HCT116 (cell line): Measurements from ENCODE around the gene CHL1. TPM values are rescaled to one million over a fixed set of nuclear protein-coding genes. Genes with fewer than 3 reads are reported as not detected.

ENCODE experiments used
- ATAC-seq: fragments of 200-7000 bp; cut with Tn5 transposase; 2 replicates; pipeline ENCODE4 v1.9.1; 2020; ENCODE audit warnings: mild to moderate bottlenecking, moderate library complexity
- BruUV-seq: library from RNA; stranded (reverse); fragments of 400-500 nt; replicated peaks from 2 replicates; lab custom pipeline; 2021; lab: Mats Ljungman, UMichigan
- CTCF ChIA-PET: fragments of 300-600 bp; sonication (Branson Sonifier 250); formaldehyde crosslinking; loops from one replicate; lab custom pipeline; 2021; ENCODE audit warnings: antibody characterized with exemption; lab: Charles Lee
- POLR2A ChIA-PET: fragments of 300-600, 350-600 bp; sonication (Branson Sonifier 250); formaldehyde crosslinking; loops from one replicate; lab custom pipeline; 2021; ENCODE audit warnings: antibody characterized with exemption; lab: Charles Lee
- RAD21 ChIA-PET, 2 experiments: fragments of 300-600 bp; sonication (Branson Sonifier 250); formaldehyde crosslinking; loops; one replicate each; lab custom pipeline; 2023; ENCODE audit warnings: low total read pairs in 2 of 2; ENCODE audit not compliant: uncharacterized antibody in 2 of 2, unreplicated experiment in 2 of 2, low non-redundant PET in 1 of 2; lab: Charles Lee
- DNase-seq: peaks from one replicate; pipeline ENCODE4 v3.0.0-alpha.2; 2010; ENCODE audit warnings: low read depth, low spot score
- H2AFZ ChIP-seq: fragments of 200-600 bp; shearing (Covaris generic), sonication (generic); 2 replicates; pipeline ENCODE4 v1.6.1; 2017; ENCODE audit warnings: low read depth, mixed run types, mixed read lengths, antibody characterized with exemption, low read length; ENCODE audit not compliant: poor library complexity, severe bottlenecking
- H3K27ac ChIP-seq: 2 replicates; pipeline ENCODE4 v1.5.1; 2012; ENCODE audit warnings: low read depth, low read length
- H3K27me3 ChIP-seq: fragments of 200-600 bp; sonication (generic); 2 replicates; pipeline ENCODE4 v1.6.1; 2016; ENCODE audit warnings: mixed run types, low read length, mixed read lengths; ENCODE audit not compliant: insufficient read depth
- H3K36me3 ChIP-seq, 2 experiments: fragments of 200-500 bp in 1 of 2; fragments of 200-600 bp in 1 of 2; sonication (Bioruptor generic) in 1 of 2; sonication (generic) in 1 of 2; 2 replicates each; pipeline versions ENCODE4 v1.5.1 to v1.6.1; 2014 to 2016; ENCODE audit warnings: low read length in 2 of 2, inconsistent platforms in 1 of 2, mixed read lengths in 1 of 2, mixed run types in 1 of 2; ENCODE audit not compliant: insufficient read depth in 2 of 2, control insufficient read depth in 1 of 2
- H3K4me1 ChIP-seq, 2 experiments: fragments of 200-600 bp in 1 of 2; sonication (generic) in 1 of 2; 2 replicates each; pipeline versions ENCODE4 v1.5.1 to v1.6.1; 2012 to 2017; ENCODE audit warnings: low read length in 2 of 2, inconsistent platforms in 1 of 2, mild to moderate bottlenecking in 1 of 2, mixed read lengths in 1 of 2, mixed run types in 1 of 2, moderate library complexity in 1 of 2; ENCODE audit not compliant: insufficient read depth in 2 of 2, control insufficient read depth in 1 of 2
- H3K4me2 ChIP-seq: fragments of 200-600 bp; sonication (generic); 2 replicates; pipeline ENCODE4 v1.6.1; 2017; ENCODE audit warnings: mixed run types, low read length, mixed read lengths
- H3K4me3 ChIP-seq, 2 experiments: fragments of 200-600 bp in 1 of 2; sonication (generic) in 1 of 2; replicated peaks in 1 of 2; 2 replicates each; pipeline ENCODE4 v1.5.1; 2011 to 2016; ENCODE audit warnings: low read length in 2 of 2, control low read depth in 1 of 2, low read depth in 1 of 2, mild to moderate bottlenecking in 1 of 2, mixed read lengths in 1 of 2, mixed run types in 1 of 2
- H3K79me2 ChIP-seq: fragments of 200-600 bp; sonication (generic); 2 replicates; pipeline ENCODE4 v1.6.1; 2017; ENCODE audit warnings: mild to moderate bottlenecking, mixed run types, low read length, moderate library complexity, mixed read lengths; ENCODE audit not compliant: insufficient read depth
- H3K9ac ChIP-seq: fragments of 200-600 bp; sonication (generic); 2 replicates; pipeline ENCODE4 v1.6.1; 2016; ENCODE audit warnings: low read length, mixed read lengths
- H3K9me2 ChIP-seq: fragments of 200-600 bp; sonication (generic), shearing (Covaris generic); 2 replicates; pipeline ENCODE4 v1.6.1; 2017; ENCODE audit warnings: mixed run types, mild to moderate bottlenecking, moderate library complexity; ENCODE audit not compliant: insufficient read depth
- H3K9me3 ChIP-seq, 2 experiments: fragments of 200-500 bp in 1 of 2; fragments of 200-600 bp in 1 of 2; sonication (Bioruptor generic) in 1 of 2; sonication (generic) in 1 of 2; 2 replicates each; pipeline ENCODE4 v1.6.1; 2014 to 2017; ENCODE audit warnings: low read length in 2 of 2, mixed read lengths in 2 of 2, inconsistent platforms in 1 of 2, low read depth in 1 of 2, mild to moderate bottlenecking in 1 of 2, mixed run types in 1 of 2, moderate library complexity in 1 of 2; ENCODE audit not compliant: control insufficient read depth in 1 of 2, insufficient read depth in 1 of 2
- H4K20me1 ChIP-seq: fragments of 200-600 bp; sonication (generic), shearing (Covaris generic); 2 replicates; pipeline ENCODE4 v1.6.1; 2017; ENCODE audit warnings: mixed run types, mild to moderate bottlenecking, moderate library complexity; ENCODE audit not compliant: insufficient read depth
- CBX3 ChIP-seq: IDR thresholded peaks from 2 replicates; pipeline ENCODE4 v1.6.1; 2012; ENCODE audit warnings: low read depth
- CEBPB ChIP-seq: IDR thresholded peaks from 2 replicates; pipeline ENCODE4 v1.6.1; 2012; ENCODE audit warnings: low read depth
- EGR1 ChIP-seq: IDR thresholded peaks from 2 replicates; pipeline ENCODE4 v1.6.1; 2012; ENCODE audit warnings: low read depth
- EZH2phosphoT487 ChIP-seq: fragments of 200-600 bp; IDR thresholded peaks from 2 replicates; pipeline ENCODE4 v1.6.1; 2018; ENCODE audit warnings: antibody characterized with exemption, borderline replicate concordance
- FOSL1 ChIP-seq: IDR thresholded peaks from 2 replicates; pipeline ENCODE4 v1.6.1; 2012; ENCODE audit warnings: low read depth
- JUND ChIP-seq: IDR thresholded peaks from 2 replicates; pipeline ENCODE4 v1.6.1; 2012
- MAX ChIP-seq: IDR thresholded peaks from 2 replicates; pipeline ENCODE4 v1.6.1; 2012
- POLR2A ChIP-seq: IDR thresholded peaks from 2 replicates; pipeline ENCODE4 v1.7.0; 2011; ENCODE audit warnings: borderline replicate concordance; ENCODE audit not compliant: insufficient read depth, insufficient read length; ENCODE audit errors: extremely low read depth
- POLR2AphosphoS5 ChIP-seq: IDR thresholded peaks from 2 replicates; pipeline ENCODE4 v1.6.1; 2011; ENCODE audit warnings: mild to moderate bottlenecking, low read depth, low read length, moderate library complexity
- SP1 ChIP-seq: IDR thresholded peaks from 2 replicates; pipeline ENCODE4 v1.6.1; 2012; ENCODE audit warnings: low read depth
- TCF7L2 ChIP-seq: IDR thresholded peaks from 2 replicates; pipeline ENCODE4 v1.7.0; 2011; ENCODE audit warnings: borderline replicate concordance, inconsistent platforms; ENCODE audit not compliant: insufficient read depth, insufficient read length; ENCODE audit errors: extremely low read depth
- YY1 ChIP-seq: IDR thresholded peaks from 2 replicates; pipeline ENCODE4 v1.6.1; 2011; ENCODE audit warnings: low read length, low read depth, moderate library complexity, mild to moderate bottlenecking; ENCODE audit not compliant: insufficient replicate concordance; ENCODE audit errors: extremely low read depth
- ZFX ChIP-seq: fragments of 450-650 bp; IDR thresholded peaks from 2 replicates; pipeline ENCODE4 v1.6.1; 2017
- ZNF274 ChIP-seq: fragments of 200-500 bp; sonication (Bioruptor generic); IDR thresholded peaks from 2 replicates; pipeline ENCODE4 v1.6.1; 2014; ENCODE audit warnings: mild to moderate bottlenecking, low read depth, low read length, inconsistent platforms
- intact Hi-C: fragments of 100-400 bp; cut with micrococcal nuclease; formaldehyde crosslinking; loops from 2 replicates; pipeline ENCODE4 v1.10.0; 2022
- total RNA-seq: library from RNA; stranded (reverse); gene quantifications from one replicate; pipeline ENCODE4 v1.2.1, GENCODE V29; 2021; ENCODE audit not compliant: unreplicated experiment
- TF ChIP-seq, protein P1 (sequence below): IDR thresholded peaks from 2 replicates; pipeline ENCODE4 v1.6.1; 2012
- TF ChIP-seq, protein P2 (sequence below): IDR thresholded peaks from 2 replicates; pipeline ENCODE4 v1.6.1; 2011; ENCODE audit warnings: mild to moderate bottlenecking, low read length, moderate library complexity; ENCODE audit not compliant: insufficient replicate concordance; ENCODE audit errors: extremely low read depth
- TF ChIP-seq, protein P3 (sequence below): IDR thresholded peaks from 2 replicates; pipeline ENCODE4 v1.6.1; 2012; ENCODE audit warnings: low read depth

Gene CHL1
- total RNA-seq, 1 experiment from 2014 or later: not detected

GRCh38 chr3:426072-426471, 229.5 kb downstream of the CHL1 start (continued):
- no peak for TF ChIP-seq CBX3
- no peak for TF ChIP-seq YY1
- TF ChIP-seq POLR2AphosphoS5: no peak
- no peak for TF ChIP-seq EGR1
- TF ChIP-seq TCF7L2: no peak
- no peak for TF ChIP-seq MAX
- TF ChIP-seq CEBPB: no peak
- no peak for TF ChIP-seq FOSL1
- no peak for TF ChIP-seq ZNF274
- TF ChIP-seq ZFX: no peak
- TF ChIP-seq EZH2phosphoT487: no peak
- TF ChIP-seq POLR2A: no peak
- no peak for TF ChIP-seq JUND

DNA sequence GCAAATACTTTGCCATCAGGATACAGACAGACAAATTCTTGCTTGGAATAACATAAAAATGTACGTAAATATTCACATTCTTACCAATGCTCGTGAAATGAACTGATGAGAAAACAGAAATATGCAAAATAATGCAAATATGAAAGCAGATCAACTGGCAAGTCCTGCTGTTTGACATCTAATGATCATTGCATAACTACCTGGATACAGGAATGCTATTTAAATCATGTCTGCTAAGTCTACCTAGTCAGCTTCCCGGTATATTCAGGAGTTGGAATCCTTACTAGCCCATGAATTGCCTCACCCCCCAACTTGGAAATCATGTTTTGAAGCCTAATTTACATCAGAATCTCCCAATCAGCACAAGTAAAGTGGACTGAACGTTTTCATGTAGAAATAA, 230.6 kb downstream of the CHL1 start:
- Histone ChIP-seq H3K4me1 (no peaks in the 10 kb centered on the region), H4K20me1 (no peaks in the 10 kb centered on the region), H2AFZ (no peak overlapping the region), H3K36me3 (no peaks in the 10 kb centered on the region), H3K9me3 (peaks cover 11 to 38% of the 10 kb centered on the region in 2 experiments; a peak in 2 of 4 replicates), H3K4me2 (no peak overlapping the region), H3K27me3 (no peaks in the 10 kb centered on the region), H3K27ac (no peak overlapping the region), H3K4me3 (no peak overlapping the region), H3K79me2 (no peaks in the 10 kb centered on the region), H3K9ac (no peak overlapping the region), H3K9me2 (no peaks in the 10 kb centered on the region)
- TF ChIP-seq YY1 (no peak), EZH2phosphoT487 (no peak), SP1 (no peak)
- TF ChIP-seq, protein P1, sequence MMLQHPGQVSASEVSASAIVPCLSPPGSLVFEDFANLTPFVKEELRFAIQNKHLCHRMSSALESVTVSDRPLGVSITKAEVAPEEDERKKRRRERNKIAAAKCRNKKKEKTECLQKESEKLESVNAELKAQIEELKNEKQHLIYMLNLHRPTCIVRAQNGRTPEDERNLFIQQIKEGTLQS: no peak
- TF ChIP-seq, protein P2, sequence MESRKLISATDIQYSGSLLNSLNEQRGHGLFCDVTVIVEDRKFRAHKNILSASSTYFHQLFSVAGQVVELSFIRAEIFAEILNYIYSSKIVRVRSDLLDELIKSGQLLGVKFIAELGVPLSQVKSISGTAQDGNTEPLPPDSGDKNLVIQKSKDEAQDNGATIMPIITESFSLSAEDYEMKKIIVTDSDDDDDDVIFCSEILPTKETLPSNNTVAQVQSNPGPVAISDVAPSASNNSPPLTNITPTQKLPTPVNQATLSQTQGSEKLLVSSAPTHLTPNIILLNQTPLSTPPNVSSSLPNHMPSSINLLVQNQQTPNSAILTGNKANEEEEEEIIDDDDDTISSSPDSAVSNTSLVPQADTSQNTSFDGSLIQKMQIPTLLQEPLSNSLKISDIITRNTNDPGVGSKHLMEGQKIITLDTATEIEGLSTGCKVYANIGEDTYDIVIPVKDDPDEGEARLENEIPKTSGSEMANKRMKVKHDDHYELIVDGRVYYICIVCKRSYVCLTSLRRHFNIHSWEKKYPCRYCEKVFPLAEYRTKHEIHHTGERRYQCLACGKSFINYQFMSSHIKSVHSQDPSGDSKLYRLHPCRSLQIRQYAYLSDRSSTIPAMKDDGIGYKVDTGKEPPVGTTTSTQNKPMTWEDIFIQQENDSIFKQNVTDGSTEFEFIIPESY: no peak
- TF ChIP-seq, protein P3, sequence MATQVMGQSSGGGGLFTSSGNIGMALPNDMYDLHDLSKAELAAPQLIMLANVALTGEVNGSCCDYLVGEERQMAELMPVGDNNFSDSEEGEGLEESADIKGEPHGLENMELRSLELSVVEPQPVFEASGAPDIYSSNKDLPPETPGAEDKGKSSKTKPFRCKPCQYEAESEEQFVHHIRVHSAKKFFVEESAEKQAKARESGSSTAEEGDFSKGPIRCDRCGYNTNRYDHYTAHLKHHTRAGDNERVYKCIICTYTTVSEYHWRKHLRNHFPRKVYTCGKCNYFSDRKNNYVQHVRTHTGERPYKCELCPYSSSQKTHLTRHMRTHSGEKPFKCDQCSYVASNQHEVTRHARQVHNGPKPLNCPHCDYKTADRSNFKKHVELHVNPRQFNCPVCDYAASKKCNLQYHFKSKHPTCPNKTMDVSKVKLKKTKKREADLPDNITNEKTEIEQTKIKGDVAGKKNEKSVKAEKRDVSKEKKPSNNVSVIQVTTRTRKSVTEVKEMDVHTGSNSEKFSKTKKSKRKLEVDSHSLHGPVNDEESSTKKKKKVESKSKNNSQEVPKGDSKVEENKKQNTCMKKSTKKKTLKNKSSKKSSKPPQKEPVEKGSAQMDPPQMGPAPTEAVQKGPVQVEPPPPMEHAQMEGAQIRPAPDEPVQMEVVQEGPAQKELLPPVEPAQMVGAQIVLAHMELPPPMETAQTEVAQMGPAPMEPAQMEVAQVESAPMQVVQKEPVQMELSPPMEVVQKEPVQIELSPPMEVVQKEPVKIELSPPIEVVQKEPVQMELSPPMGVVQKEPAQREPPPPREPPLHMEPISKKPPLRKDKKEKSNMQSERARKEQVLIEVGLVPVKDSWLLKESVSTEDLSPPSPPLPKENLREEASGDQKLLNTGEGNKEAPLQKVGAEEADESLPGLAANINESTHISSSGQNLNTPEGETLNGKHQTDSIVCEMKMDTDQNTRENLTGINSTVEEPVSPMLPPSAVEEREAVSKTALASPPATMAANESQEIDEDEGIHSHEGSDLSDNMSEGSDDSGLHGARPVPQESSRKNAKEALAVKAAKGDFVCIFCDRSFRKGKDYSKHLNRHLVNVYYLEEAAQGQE: no peak
- BruUV-seq: no TSS peak
- intact Hi-C loops: no loop called here
- ChIA-PET RAD21 (no interaction called here), CTCF (no interaction called here), POLR2A (no interaction called here)
- ATAC-seq: no peak
- DNase-seq: no peak
